Measurements from ENCODE around the gene ZNF282.
A peak's percentile ranks its signal among the peaks of the same experiment; 100 is the strongest.
"Not testable (repeated sequence)": the region's sequence is repeated elsewhere in the genome, so short reads cannot be mapped to it uniquely, and the experiment has no call there.

Gene ZNF282

GRCh38 chr7:149225656-149226055, 30.3 kb downstream of the ZNF282 start:
- DNase-seq = no peak

DNA sequence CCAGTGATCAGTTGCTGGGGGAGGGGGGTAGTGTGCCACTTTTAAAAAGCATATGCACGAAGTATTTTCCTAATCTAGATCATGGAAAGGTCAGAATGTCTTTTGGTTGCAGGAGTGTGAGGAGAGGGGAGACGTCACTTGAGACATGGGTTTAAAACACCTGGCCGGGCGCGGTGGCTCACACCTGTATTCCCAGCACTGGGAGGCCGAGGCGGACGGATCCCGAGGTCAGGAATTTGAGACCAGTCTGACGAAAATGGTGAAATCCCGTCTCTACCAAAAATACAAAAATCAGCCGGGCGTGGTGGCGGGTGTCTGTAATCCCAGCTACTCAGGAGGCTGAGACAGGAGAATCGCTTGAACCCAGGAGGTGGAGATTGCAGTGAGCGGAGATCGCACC, 31.0 kb downstream of the ZNF282 start:
- not testable (repeated sequence) for DNase-seq

DNA sequence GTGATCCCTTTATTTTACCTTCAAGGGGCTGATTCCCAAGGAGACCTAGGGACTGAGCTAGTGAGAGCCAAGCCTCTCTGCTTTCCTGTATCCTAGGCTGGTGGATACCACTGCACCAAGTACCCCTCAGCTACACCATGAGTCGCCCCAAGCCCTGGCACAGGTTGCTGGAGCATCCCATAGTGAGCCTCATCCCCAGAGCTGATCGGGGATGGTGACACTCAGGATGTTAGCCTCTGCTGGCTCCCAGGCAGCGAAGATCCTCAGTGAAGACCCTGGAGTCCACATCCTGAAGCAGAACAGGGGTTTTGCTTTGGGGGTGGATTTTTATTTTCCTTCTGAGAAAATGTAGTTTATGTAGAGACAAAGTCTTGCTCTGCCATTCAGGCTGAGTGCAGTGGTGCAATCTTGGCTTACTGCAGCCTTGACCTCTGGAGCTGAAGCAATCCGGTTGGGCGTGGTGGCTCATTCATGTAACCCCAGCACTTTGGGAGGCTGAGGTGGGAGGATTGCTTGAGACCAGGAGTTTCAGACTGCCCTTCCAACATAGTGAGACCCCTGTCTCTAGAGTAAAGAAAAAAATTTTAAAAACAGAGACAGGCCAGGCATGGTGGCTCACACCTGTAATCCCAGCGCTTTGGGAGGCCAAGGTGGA, 31.6 kb downstream of the ZNF282 start:
- no peak for DNase-seq

GRCh38 chr7:149228831-149229471, 33.6 kb downstream of the ZNF282 start:
- DNase-seq = no peak

DNA sequence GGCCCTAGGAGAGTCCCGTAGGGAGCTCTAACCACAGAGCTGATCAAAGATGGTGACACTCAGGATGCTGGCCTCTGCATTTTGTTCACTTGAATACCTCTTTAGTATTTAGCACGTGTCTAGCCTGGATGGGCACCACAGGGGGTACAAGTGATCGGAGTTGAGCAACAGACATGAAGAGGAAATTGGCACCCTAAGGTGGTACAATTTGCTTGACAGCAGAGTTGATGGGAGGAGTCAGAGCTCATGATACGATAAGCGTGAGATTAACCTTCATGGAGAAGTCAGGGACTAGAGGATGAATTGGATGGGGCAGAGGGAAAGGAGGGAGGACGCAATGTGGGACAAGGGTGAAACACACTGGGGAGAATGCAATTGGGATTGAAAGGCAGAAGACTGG, 34.2 kb downstream of the ZNF282 start:
- DNase-seq = no peak

DNA sequence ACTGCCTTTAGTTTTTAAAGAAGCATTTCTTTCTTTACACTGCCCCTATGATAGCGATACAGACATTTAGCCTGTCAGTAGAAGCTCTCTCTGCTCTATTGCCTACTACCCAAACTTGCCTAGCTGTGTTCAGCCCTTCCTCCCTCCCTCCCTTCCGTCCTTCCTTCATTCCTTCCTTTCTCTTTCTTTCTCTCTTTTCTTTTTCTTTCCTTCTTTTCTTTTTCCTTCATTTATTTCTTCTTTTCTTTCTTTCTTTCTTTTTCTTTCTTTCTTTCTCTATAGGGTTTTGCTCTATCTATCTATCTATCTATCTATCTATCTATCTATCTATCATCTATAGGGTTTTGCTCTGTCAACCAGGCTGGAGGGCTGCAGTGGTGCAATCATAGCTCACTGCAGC, 37.0 kb downstream of the ZNF282 start:
- no peak for DNase-seq

DNA sequence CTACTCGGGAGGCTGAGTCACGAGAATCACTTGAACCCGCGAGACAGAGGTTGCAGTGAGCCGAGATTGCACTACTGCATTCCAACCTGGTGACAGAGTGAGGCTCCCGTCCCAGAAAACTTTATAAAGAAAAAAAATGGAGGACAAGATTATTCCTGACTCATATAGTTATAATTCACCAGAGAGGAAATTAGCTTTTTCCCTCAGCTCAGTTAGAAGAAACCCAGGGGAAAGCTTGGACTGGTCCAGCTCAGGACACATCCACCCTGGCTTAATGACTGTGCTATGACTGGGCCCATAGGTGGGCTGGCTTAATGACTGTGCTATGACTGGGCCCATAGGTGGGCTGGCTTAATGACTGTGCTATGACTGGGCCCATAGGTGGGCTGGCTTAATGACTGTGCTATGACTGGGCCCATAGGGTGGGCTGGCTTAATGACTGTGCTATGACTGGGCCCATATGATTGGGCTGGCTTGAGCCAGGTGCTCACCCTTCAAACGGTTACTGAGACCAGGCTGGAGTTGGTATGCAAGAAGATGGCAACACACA, 38.4 kb downstream of the ZNF282 start:
- DNase-seq = not testable (repeated sequence)

- no peak for DNase-seq
Observed at GRCh38 chr7:149237502-149237901, 42.2 kb downstream of the ZNF282 start.

- DNase-seq = no peak
Observed at GRCh38 chr7:149238051-149238450, 42.7 kb downstream of the ZNF282 start.

DNA sequence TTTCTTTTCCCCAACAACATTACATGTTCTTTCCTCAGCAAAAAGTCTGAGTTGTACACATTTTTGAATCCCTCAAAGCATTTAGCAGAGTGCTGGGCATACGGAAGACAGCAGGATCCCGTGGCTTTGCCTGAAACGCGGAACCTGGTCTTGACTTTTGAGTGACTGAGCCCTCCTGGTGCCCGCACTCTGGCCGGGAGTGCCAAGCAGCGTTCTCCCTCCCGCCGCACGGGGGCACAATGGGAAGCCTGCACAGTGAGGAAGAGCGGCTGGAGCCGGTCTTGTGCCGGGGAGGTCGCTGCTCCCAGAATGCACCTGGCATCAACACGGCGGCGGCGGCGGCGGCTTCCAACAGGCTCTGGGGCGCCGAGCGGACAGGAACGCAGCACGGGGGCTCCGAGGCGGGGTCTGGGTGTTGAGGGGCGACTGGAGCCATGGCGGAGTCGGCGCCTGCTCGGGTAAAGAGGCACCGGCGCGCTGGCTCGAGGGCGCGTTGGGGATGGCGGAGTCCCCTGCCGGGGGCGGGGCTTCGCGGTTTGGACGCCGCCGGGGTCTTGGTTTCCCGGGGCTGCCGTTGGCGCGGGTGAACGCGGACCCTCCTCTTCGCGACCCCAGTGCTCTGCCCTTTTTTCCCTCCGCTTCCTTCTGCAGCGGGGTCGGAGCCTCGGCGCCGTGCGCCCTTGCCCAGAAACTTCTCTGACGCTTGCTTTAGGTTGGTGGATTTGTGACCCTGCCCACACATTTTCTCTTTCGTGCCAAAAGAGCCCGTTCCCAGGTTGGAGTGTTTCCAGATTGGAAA, 44.2 kb downstream of the ZNF282 start, which contains the start of gene ZNF212:
Gene ZNF212, plus strand, starts transcription at position 307 of the 799 bp plus-strand sequence. Its CDS starts 128 bp downstream, at position 435.
- DNase-seq = peak; percentile 69 to 91 (median 81)

GRCh38 chr7:149240637-149241036, 45.3 kb downstream of the ZNF282 start:
- no peak for DNase-seq

DNA sequence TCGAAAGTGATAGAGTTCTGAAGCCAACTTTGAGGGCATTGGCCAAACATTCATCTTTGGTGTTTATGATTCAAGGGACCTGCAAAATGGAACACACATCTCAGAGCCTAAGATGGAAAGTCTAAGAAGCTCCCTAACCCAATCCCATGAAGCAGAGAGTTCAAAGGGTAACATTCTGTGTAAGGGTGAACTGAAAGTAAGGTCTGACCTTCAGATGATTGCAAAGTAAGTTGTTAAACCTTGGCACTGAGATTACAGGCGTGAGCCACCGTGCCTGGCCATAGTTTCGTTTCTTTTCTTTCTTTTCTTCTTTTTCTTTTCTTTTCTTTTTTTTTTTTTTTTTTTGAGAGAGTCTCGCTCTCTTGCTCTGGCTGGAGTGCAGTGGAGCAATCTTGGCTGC, 46.4 kb downstream of the ZNF282 start:
- no peak for DNase-seq

GRCh38 chr7:149245244-149245643, 49.9 kb downstream of the ZNF282 start:
- DNase-seq = peak in 2 of 5 experiments; percentile 15 to 66

DNA sequence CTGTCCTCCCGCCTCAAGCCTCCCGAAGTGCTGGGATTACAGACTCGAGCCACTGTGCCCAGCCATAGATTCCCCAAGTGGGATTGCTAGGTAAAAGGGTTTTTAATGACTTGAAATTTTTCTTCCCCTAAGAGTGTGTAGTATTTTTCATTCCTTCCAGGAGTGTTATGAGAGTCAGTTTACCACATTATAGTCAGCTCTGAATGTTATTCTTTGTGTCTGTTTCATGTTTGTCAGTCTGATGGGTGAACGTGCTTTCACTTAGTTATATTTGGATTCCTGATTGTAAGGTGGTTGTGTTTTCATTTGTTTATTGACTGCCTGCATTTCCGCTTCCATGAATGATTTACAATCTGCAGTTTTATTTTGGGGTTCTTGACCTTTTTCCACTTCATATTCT, 50.4 kb downstream of the ZNF282 start:
- peak in 1 of 5 experiments; percentile 27 for DNase-seq

DNA sequence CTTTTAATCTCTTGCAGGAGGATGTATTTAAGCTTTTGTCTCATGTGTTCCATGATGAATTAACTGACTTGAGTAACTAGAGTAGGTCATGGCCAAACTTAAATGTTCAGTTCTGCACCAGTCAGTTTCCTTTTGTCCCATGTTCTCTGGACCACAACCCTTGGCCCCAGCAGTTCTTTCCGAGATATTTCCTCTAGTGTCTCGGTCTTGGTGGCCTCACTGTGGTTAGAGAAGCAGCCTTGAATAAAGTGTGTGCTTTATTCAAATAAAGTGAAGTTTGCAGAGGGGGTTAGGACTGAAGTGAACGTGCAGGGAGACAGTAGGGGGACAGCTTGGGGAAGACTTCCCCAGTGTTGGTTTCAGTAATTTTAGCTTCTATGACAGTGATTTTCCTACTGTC, 53.4 kb downstream of the ZNF282 start:
- no peak for DNase-seq

DNA sequence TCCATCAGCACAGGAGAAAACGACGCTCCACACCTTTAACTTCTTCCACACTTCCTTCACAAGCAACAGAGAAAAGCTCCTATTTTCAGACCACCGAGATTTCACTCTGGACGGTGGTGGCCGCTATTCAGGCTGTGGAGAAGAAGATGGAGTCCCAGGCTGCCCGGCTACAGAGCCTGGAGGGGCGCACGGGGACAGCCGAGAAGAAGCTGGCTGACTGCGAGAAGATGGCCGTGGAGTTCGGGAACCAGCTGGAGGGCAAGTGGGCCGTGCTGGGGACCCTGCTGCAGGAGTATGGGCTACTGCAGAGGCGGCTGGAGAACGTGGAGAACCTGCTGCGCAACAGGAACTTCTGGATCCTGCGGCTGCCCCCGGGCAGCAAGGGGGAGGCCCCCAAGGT, 54.8 kb downstream of the ZNF282 start:
- DNase-seq = not testable (repeated sequence)

DNA sequence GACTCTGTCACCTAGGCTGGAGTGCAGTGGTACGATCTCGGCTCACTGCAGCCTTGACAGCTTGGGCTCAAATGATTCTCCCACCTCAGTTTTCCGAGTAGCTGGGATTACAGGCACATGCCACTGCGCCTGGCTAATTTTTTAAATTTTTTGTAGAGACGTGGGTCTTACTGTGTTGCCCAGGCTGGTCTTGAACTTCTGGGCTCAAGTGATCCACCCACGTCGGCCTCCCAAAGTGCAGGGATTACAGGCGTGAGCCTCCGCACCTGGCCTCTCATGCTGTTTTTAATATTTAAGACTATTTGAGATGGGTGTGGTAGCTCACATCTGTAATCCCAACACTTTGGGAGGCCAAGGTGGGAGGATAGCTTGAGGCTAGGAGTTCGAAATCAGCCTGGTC, 56.2 kb downstream of the ZNF282 start:
- not testable (repeated sequence) for DNase-seq

DNA sequence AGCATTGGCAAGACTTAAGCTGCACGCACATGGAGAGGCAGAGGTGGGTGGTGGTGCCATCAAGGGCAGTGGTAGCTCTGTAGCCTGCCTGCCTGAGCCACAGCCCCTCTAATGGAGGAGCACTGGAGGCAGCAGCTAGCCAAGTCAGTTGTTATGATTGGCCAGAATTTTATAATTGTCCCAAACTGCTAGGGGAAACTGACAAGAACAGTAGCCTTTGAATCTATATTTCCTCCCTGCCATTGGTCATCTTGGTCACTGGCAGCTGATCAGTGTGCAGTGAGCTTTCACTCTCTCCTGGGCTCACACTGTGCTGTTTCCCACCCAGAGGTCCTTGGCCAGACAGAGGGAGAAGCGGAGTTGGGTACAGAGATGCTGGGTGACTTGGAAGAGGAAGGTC, 57.0 kb downstream of the ZNF282 start:
- DNase-seq = no peak

DNA sequence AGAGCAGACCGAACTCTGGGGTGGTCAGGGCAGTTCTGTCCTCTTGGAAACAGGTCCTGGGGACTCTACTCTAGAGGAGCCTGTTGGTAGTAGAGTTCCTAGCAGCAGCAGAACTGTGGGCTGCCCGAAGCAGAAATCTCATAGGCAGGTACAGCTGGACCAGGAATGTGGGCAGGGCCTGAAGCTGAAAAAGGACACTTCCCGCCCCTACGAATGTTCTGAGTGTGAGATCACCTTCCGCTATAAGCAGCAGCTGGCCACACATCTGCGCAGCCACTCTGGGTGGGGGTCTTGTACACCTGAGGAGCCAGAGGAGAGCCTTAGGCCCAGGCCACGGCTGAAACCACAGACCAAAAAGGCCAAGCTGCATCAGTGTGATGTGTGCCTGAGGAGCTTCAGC, 58.3 kb downstream of the ZNF282 start:
- DNase-seq = no peak

- no peak for DNase-seq
Observed at GRCh38 chr7:149254181-149254858, 59.0 kb downstream of the ZNF282 start.

GRCh38 chr7:149255174-149255573, 59.8 kb downstream of the ZNF282 start:
- DNase-seq = no peak

DNA sequence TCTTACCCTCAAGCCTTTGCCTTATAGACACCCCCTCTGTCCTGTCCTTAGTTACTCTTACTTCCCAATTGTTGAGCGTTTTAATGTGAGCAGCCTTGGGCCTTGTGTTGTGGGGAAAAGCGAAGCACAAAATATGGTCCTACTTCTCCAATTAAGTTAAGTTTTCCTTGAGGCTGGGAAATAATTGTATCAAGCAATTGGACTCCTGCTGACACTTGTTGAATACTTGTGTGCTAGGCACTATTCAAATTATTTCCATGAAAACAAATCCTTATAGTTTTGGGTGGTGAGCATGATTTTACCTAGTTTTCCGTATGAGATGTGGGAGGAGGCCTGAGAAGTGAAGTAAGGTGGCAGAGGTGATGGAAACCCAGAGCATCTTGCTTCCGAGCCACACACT, 61.2 kb downstream of the ZNF282 start:
- no peak for DNase-seq

DNA sequence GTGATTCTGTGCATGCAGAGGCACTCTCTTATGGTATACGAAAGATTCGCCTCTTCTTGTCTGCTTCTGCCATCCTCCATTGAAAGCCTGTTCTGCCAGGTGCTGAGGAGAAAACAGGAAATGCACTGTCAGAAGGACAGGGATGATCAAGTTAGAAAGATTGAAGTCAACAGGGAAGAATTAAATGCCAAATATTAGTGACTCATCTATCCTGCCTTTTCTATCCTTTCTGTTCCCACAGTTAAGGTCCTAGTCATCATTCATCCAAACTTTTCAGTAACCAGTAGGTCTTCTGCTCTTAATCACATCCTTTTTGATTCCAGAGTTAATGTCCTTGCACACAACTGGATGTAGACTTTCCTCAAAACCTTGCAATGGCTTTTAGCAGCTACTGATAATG, 61.8 kb downstream of the ZNF282 start:
- DNase-seq = no peak

Data from T-helper 2 cell (primary cell).